GM21723 (cell line): ENCODE measurements around the gene LAMTOR1.
"Not testable (repeated sequence)": the region's sequence is repeated elsewhere in the genome, so short reads cannot be mapped to it uniquely, and the experiment has no call there.

Source experiments
- ATAC-seq: cut with Tn5 transposase; IDR thresholded peaks from one replicate; pipeline ENCODE4 v1.9.1; 2021; ENCODE audit warnings: mild to moderate bottlenecking, moderate library complexity; ENCODE audit not compliant: unreplicated experiment

The LAMTOR1 gene

GRCh38 chr11:72102946-72103753 is at the start of gene LAMTOR1:
Gene LAMTOR1 (minus strand): TSS chr11:72103297. CDS start chr11:72103224, 73 bp downstream.
- peak; percentile 80 for ATAC-seq

GRCh38 chr11:72150882-72151281 is 47.8 kb upstream of the LAMTOR1 start:
- ATAC-seq, result no peak

GRCh38 chr11:72146625-72147024 is 43.5 kb upstream of the LAMTOR1 start:
- no peak for ATAC-seq

- no peak for ATAC-seq
These were observed 41.9 kb upstream of the LAMTOR1 start for GRCh38 chr11:72144807-72145565.

- ATAC-seq, result not testable (repeated sequence)
These were observed 39.4 kb upstream of the LAMTOR1 start for GRCh38 chr11:72142543-72142942.

- not testable (repeated sequence) for ATAC-seq
These were observed 39.0 kb upstream of the LAMTOR1 start for GRCh38 chr11:72142086-72142485.

GRCh38 chr11:72141066-72141465 is 38.0 kb upstream of the LAMTOR1 start:
- ATAC-seq, result no peak

GRCh38 chr11:72140661-72141060 is 37.6 kb upstream of the LAMTOR1 start:
- ATAC-seq, result no peak

GRCh38 chr11:72139500-72139899 is 36.4 kb upstream of the LAMTOR1 start:
- no peak for ATAC-seq

- no peak for ATAC-seq
These were observed 35.8 kb upstream of the LAMTOR1 start for GRCh38 chr11:72138821-72139390.

- no peak for ATAC-seq
These were observed 33.7 kb upstream of the LAMTOR1 start for GRCh38 chr11:72136684-72137262.

GRCh38 chr11:72135891-72136683 is 33.0 kb upstream of the LAMTOR1 start:
- ATAC-seq, result no peak

GRCh38 chr11:72135473-72135872 is 32.4 kb upstream of the LAMTOR1 start, which contains the start of gene FOLR3:
Gene FOLR3 (plus strand): TSS chr11:72135725. CDS start chr11:72135953, 228 bp downstream.
- not testable (repeated sequence) for ATAC-seq

GRCh38 chr11:72132646-72133045 is 29.5 kb upstream of the LAMTOR1 start:
- no peak for ATAC-seq

- no peak for ATAC-seq
These were observed 26.3 kb upstream of the LAMTOR1 start for GRCh38 chr11:72129381-72129780.

GRCh38 chr11:72127923-72128322 is 24.8 kb upstream of the LAMTOR1 start:
- no peak for ATAC-seq

- ATAC-seq, result no peak
These were observed 22.9 kb upstream of the LAMTOR1 start for GRCh38 chr11:72125956-72126355.

GRCh38 chr11:72124046-72124445 is 20.9 kb upstream of the LAMTOR1 start:
- ATAC-seq, result no peak

- ATAC-seq, result no peak
These were observed 20.1 kb upstream of the LAMTOR1 start for GRCh38 chr11:72123117-72123653.

GRCh38 chr11:72122607-72123006 is 19.5 kb upstream of the LAMTOR1 start:
- ATAC-seq, result no peak
